SKM-1 treated with dmso at 0.1 percent for 144 hours (cell line): ENCODE data around the gene SYNJ2.
A peak's percentile ranks its signal among the peaks of the same experiment; 100 is the strongest.

ENCODE experiments used
- DNase-seq: peaks from one replicate; lab custom pipeline; 2025; ENCODE audit not compliant: unreplicated experiment; lab: John Stamatoyannopoulos, UW

The SYNJ2 gene

GRCh38 chr6:158011980-158012566, 30.4 kb downstream of the SYNJ2 start:
- no peak for DNase-seq

- no peak for DNase-seq
Observed at GRCh38 chr6:158013904-158014504, 32.3 kb downstream of the SYNJ2 start.

GRCh38 chr6:158014505-158015187, 33.0 kb downstream of the SYNJ2 start:
- DNase-seq = peak; percentile 6

- DNase-seq = no peak
Observed at GRCh38 chr6:158015188-158015506, 33.5 kb downstream of the SYNJ2 start.

GRCh38 chr6:158016571-158017383, 35.1 kb downstream of the SYNJ2 start:
- no peak for DNase-seq

- no peak for DNase-seq
Observed at GRCh38 chr6:158017621-158018040, 36.0 kb downstream of the SYNJ2 start.

- no peak for DNase-seq
Observed at GRCh38 chr6:158018041-158018771, 36.5 kb downstream of the SYNJ2 start.

- no peak for DNase-seq
Observed at GRCh38 chr6:158018851-158019361, 37.2 kb downstream of the SYNJ2 start.

GRCh38 chr6:158019416-158019815, 37.8 kb downstream of the SYNJ2 start:
- DNase-seq = no peak

- DNase-seq = no peak
Observed at GRCh38 chr6:158020272-158020711, 38.6 kb downstream of the SYNJ2 start.

GRCh38 chr6:158020811-158021210, 39.1 kb downstream of the SYNJ2 start:
- no peak for DNase-seq

- DNase-seq = no peak
Observed at GRCh38 chr6:158021376-158021775, 39.7 kb downstream of the SYNJ2 start.

GRCh38 chr6:158021814-158022748, 40.4 kb downstream of the SYNJ2 start:
- DNase-seq = no peak

- DNase-seq = no peak
Observed at GRCh38 chr6:158022749-158023596, 41.3 kb downstream of the SYNJ2 start.

GRCh38 chr6:158023597-158023939, 41.9 kb downstream of the SYNJ2 start:
- no peak for DNase-seq

- no peak for DNase-seq
Observed at GRCh38 chr6:158024566-158025297, 43.1 kb downstream of the SYNJ2 start.

- peak; percentile 76 for DNase-seq
Observed at GRCh38 chr6:158026054-158026900, 44.6 kb downstream of the SYNJ2 start.
